SH-SY5Y (cell line): ENCODE results near the gene RC3H2.

ENCODE experiments used
- GATA2 ChIP-seq: IDR thresholded peaks from 2 replicates; pipeline ENCODE4 v1.6.1; 2011; ENCODE audit warnings: mild to moderate bottlenecking, low read depth, low read length
- GATA3 ChIP-seq: IDR thresholded peaks from 2 replicates; pipeline ENCODE4 v1.6.1; 2011; ENCODE audit warnings: low read depth, mild to moderate bottlenecking, low read length, moderate library complexity

- TF ChIP-seq GATA2, result no peak
- no peak for TF ChIP-seq GATA3
These were observed 90.6 kb downstream of the RC3H2 start for GRCh38 chr9:122814545-122814944.
